Adrenal gland (tissue), 12 donors: ENCODE results near the gene LPP. TPM values are rescaled to one million over a fixed set of nuclear protein-coding genes. Genes with fewer than 3 reads are reported as not detected.

Experiments used
- DNase-seq, 7 donors: peaks; one replicate each; pipeline ENCODE4 v3.0.0-alpha.2; 2019 to 2020
- H3K27ac ChIP-seq, 5 donors: fragments of 200-600 bp; sonication (generic) in 4 of 5; 1 replicate in 3 of 5; 2 replicates in 2 of 5; pipeline versions ENCODE4 v1.5.1 to v1.8.0; 2016 to 2020; ENCODE audit warnings: mild to moderate bottlenecking in 1 of 5
- H3K27me3 ChIP-seq: fragments of 200-600 bp; 2 replicates; pipeline ENCODE4 v1.8.0; 2021
- H3K36me3 ChIP-seq, 2 donors: fragments of 200-600 bp; replicated peaks in 1 of 2; 1 replicate in 1 of 2; 2 replicates in 1 of 2; pipeline versions ENCODE4 v1.5.1 to v1.8.0; 2018 to 2022
- H3K4me1 ChIP-seq, 2 donors: fragments of 200-600 bp; replicated peaks in 1 of 2; 1 replicate in 1 of 2; 2 replicates in 1 of 2; pipeline versions ENCODE4 v1.5.1 to v1.8.0; 2018 to 2021
- H3K4me3 ChIP-seq, 4 donors: fragments of 200-600 bp; sonication (generic) in 3 of 4; one replicate each; pipeline ENCODE4 v1.5.1; 2016 to 2018
- H3K9me3 ChIP-seq, 3 donors: fragments of 200-600 bp; sonication (generic) in 1 of 3; replicated peaks in 1 of 3; 1 replicate in 2 of 3; 2 replicates in 1 of 3; pipeline versions ENCODE4 v1.5.1 to v1.8.0; 2016 to 2021
- POLR2A ChIP-seq, 2 donors: fragments of 450-650 bp; IDR thresholded peaks; one replicate each; pipeline ENCODE4 v1.6.1; 2017; ENCODE audit warnings: antibody characterized with exemption in 2 of 2, mild to moderate bottlenecking in 2 of 2, moderate library complexity in 1 of 2
- WGBS, 4 donors: extraction: QIAGEN DNeasy Blood & Tissue Kit in 2 of 4; methylation state at CpG; one replicate each; pipeline versions ENCODE4 v1.1.5 to v1.1.7; 2013 to 2017; 5-methylcytosine and 5-hydroxymethylcytosine counted together
- intact Hi-C, 2 donors: fragments of 100-400 bp; cut with DNase I; formaldehyde crosslinking; loops; one replicate each; pipeline versions ENCODE4 v1.14.1 to v1.15.0; 2022 to 2023
- polyA plus RNA-seq, 3 donors: library from polyadenylated mRNA; stranded (reverse); fragments of 200-250 nt in 2 of 3; fragments of 350-450 nt in 1 of 3; fragmentation: Illumina TruSeq in 1 of 3; extraction: RNeasy Lipid Tissue Mini Kit (QIAGEN cat#74804) in 1 of 3; gene quantifications; one replicate each; pipeline ENCODE4 v1.2.3, GENCODE V29; 2013 to 2014
- total RNA-seq, 9 donors: library from RNA; depleted of rRNA in 4 of 9; stranded (reverse); fragments of >200 nt in 4 of 9; fragments of 120-200 nt in 1 of 9; fragmentation: NEBNext Ultra II Directional in 1 of 9; extraction: Animal tissue kit (Norgen Biotek cat#: 25700) in 1 of 9; gene quantifications; one replicate each; pipeline versions ENCODE4 v1.1.0 to v1.2.4, GENCODE V29; 2013 to 2023
- TF ChIP-seq, protein P1 (sequence below), 6 experiments: fragments of 450-650 bp in 4 of 6; fragments of 200-600 bp in 2 of 6; sonication (generic) in 1 of 6; IDR thresholded peaks; 1 replicate in 5 of 6; 2 replicates in 1 of 6; pipeline versions ENCODE4 v1.5.1 to v1.8.0; 2016 to 2021; ENCODE audit warnings: antibody characterized with exemption in 6 of 6, mild to moderate bottlenecking in 2 of 6, moderate library complexity in 1 of 6
- donor health status: healthy with polysubstance abuse.
- donor health status: Bipolar disorder and iron deficiency.
- donor health status: DM: yes; HTN: yes; CAD: no.
- donor health status: DM: no; HTN: no; CAD: no.
- donor health status: DM: no; HTN: no; CAD: no.
- donor health status: DM: yes; HTN: yes; CAD: no.

Gene LPP
- total and polyA plus RNA-seq, 12 donors, result 7.0 to 170 (median 101) TPM

DNA sequence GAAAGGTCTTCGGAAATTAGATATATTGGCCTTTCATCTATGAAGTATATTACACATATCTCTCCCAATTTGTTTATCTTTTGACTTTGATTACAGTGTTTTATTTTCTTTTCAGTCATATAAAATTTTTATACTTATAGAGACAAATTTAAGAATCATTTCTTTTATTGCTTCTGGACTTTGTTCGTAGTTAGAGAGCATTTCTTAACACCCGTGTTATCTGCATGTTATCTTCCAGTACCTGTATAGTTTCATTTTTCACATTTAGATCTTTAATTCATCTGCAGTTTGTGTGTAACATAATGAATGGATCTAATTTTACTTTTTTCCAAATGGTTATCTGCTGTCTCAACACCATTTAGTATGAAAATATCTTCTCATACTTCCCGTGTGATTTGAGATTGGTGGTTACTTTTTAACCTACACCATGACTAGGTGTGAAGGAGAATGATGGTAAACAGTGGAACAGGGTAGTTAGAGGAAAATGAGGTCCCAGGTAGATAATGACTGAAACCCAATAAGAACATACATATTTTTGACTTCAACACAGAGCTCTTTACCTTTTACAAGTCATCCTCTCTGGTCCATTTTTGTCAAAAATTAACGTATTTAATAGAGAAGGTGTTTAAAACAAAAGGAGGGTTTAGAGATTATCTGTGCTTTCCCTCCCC lies 99.3 kb downstream of the LPP start:
- H3K27ac ChIP-seq, result no peak overlapping the region

DNA sequence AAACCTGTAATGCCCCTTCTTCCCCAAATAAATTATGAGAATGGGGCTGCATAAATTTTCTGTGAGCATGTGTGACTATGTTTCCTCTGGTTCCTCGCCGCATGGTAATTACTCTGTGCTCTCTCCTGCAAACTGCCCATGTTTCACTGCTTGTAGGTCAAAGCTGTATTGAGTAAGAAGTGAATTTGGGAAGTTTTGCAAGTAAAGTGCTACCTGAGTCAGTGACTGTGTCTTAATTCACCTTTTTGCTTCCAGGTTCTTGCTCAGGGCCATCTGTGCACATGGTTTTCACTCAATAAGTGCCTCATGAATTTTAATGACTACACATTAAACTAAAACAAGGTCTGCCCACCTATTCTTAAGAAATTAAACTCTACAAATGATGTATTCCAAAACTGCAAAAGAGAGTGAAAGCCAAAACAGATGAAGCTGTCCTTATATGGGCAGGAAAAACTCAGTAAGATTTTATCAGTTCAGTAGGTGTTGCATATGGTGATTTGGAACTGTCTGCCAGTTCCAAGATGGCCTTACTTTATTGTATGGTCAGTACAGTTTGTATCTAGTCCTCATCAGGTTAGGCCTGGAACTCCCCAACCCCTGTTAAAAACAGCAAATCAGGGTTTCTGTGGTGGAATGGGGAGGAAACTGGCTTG lies 100.0 kb downstream of the LPP start:
- DNase-seq, result no peak
- H3K27me3 ChIP-seq, result no peaks in the 10 kb centered on the region
- no peak for TF ChIP-seq POLR2A (IDR thresholded peaks at IDR 0.05)
- TF ChIP-seq, protein P1, sequence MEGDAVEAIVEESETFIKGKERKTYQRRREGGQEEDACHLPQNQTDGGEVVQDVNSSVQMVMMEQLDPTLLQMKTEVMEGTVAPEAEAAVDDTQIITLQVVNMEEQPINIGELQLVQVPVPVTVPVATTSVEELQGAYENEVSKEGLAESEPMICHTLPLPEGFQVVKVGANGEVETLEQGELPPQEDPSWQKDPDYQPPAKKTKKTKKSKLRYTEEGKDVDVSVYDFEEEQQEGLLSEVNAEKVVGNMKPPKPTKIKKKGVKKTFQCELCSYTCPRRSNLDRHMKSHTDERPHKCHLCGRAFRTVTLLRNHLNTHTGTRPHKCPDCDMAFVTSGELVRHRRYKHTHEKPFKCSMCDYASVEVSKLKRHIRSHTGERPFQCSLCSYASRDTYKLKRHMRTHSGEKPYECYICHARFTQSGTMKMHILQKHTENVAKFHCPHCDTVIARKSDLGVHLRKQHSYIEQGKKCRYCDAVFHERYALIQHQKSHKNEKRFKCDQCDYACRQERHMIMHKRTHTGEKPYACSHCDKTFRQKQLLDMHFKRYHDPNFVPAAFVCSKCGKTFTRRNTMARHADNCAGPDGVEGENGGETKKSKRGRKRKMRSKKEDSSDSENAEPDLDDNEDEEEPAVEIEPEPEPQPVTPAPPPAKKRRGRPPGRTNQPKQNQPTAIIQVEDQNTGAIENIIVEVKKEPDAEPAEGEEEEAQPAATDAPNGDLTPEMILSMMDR (IDR thresholded peaks at IDR 0.05), result no peak
- H3K9me3 ChIP-seq, result no peaks in the 10 kb centered on the region
- H3K27ac ChIP-seq, result no peak overlapping the region
- no peaks in the 10 kb centered on the region for H3K36me3 ChIP-seq
- WGBS, 4 donors, result 91 to 100% (median 96%) methylated on average over 2 of the region's 2 CpGs
- intact Hi-C loops, result no loop called here
- H3K4me1 ChIP-seq, result peaks cover 5 to 10% of the 10 kb centered on the region in 2 donors
- no peak overlapping the region for H3K4me3 ChIP-seq

More for the DNA sequence above, 99.3 kb downstream of the LPP start:
- Histone ChIP-seq H3K4me3 (no peak overlapping the region), H3K36me3 (no peaks in the 10 kb centered on the region), H3K9me3 (no peaks in the 10 kb centered on the region), H3K4me1 (peaks cover 8 to 16% of the 10 kb centered on the region in 2 donors), H3K27me3 (no peaks in the 10 kb centered on the region)
- 94 to 98% (median 97%) methylated on average over 5 of the region's 5 CpGs for WGBS, 4 donors
- no peak for DNase-seq
- TF ChIP-seq POLR2A (IDR thresholded peaks at IDR 0.05), result no peak
- TF ChIP-seq, protein P1 (IDR thresholded peaks at IDR 0.05), result no peak
- intact Hi-C loops, result no loop called here

DNA sequence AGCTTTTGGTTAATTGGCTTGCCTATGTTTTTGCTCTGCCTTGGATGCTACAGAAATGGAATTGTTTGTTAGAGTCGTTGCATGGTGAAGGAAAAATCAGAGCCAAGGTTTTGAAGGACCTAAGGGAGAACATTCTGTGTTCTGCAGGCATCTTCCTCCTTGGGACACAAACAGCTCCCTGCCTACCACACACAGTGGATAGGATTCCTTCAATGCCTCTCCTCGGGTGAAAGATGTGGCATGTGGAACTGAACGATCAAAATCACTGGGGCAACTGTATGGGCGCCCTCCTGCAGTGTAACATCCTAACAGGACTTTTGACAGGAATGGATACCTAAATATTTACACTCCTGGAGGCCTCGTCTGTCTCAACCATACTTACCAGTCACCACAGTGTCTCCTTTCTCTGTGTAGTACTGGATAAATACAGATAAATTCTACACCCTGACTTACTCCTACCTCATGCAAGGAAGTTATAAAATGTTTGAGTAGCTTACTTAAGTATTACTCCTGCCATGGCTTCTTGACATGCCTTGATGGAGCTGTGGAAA lies 100.6 kb downstream of the LPP start:
- no peaks in the 10 kb centered on the region for H3K9me3 ChIP-seq
- no peak for DNase-seq
- TF ChIP-seq POLR2A (IDR thresholded peaks at IDR 0.05), result no peak
- TF ChIP-seq, protein P1 (IDR thresholded peaks at IDR 0.05), result no peak
- 88 to 95% (median 92%) methylated on average over 5 of the region's 5 CpGs for WGBS, 4 donors
- intact Hi-C loops, result no loop called here
- H3K4me3 ChIP-seq, result no peak overlapping the region
- no peak overlapping the region for H3K27ac ChIP-seq
- H3K4me1 ChIP-seq, result peaks cover 5 to 10% of the 10 kb centered on the region in 2 donors
- no peaks in the 10 kb centered on the region for H3K27me3 ChIP-seq
- H3K36me3 ChIP-seq, result no peaks in the 10 kb centered on the region

DNA sequence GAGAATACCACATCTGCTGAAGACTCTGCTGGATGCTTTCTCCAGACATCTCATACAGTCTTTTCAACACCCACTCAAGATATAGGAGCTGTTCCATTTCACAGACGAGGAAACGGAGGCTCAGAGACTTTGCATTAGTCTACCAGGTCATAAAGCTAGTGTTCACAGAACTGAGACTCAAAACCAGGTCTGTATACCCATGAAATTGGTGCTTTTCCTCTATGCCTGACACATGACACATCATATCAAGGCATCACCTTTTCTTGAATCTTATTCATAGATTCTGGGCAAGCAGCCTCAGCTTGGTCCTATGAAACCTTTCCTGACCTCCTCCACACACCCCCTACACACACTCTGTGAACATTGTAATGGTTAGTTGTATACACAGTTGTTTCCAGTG lies 101.2 kb downstream of the LPP start:
- Histone ChIP-seq H3K9me3 (no peaks in the 10 kb centered on the region), H3K27me3 (no peaks in the 10 kb centered on the region), H3K27ac (no peak overlapping the region), H3K4me3 (no peak overlapping the region), H3K36me3 (no peaks in the 10 kb centered on the region), H3K4me1 (peaks cover 5 to 10% of the 10 kb centered on the region in 2 donors)
- TF ChIP-seq POLR2A (IDR thresholded peaks at IDR 0.05), result no peak
- TF ChIP-seq, protein P1 (IDR thresholded peaks at IDR 0.05), result no peak
- intact Hi-C loops, result no loop called here
- DNase-seq, result no peak
- 89 to 100% (median 95%) methylated on average over 2 of the region's 2 CpGs for WGBS, 4 donors
